GM15510 (cell line): ENCODE results near the gene NR1H4.

Experiments used
- POLR2A ChIP-seq: IDR thresholded peaks from 3 replicates; pipeline ENCODE4 v1.6.1; 2011; ENCODE audit warnings: borderline replicate concordance; ENCODE audit not compliant: insufficient read length; ENCODE audit errors: extremely low read depth

Gene NR1H4

DNA sequence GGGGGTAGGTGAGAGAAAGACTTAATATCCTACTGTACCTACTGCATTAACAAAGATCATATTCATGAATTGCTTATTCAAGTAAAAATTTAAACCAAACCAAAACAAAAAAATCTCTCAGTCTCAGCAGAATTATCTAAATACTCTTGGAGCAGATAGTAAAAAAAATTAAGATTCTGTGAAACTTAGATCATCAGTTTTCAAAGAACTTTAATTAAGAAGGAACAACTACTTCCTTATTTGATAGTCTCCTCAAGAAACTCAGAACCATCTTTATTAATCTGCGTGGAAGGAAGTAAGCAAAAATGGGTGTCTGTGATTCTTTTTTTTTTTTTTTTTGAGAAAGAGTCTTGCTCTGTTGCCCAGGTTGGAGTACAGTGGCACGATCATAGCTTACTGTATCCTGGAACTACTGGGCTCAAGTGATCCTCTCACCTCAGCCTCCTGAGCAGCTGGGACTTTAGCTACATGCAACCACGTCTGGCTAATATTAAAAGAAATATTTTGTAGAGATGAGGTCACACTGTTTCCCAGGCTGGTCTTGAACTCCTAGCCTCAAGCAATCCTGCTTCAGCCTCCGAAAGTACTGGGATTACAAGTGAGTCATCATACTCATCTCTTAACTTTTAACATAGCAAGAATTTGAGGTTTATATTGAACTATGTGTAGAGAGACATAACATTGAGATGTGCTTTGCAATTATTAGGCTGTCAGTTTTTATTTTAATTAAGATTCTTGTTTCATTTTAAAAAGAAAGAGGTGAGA, 137.2 kb downstream of the NR1H4 start:
- no peak for TF ChIP-seq POLR2A

DNA sequence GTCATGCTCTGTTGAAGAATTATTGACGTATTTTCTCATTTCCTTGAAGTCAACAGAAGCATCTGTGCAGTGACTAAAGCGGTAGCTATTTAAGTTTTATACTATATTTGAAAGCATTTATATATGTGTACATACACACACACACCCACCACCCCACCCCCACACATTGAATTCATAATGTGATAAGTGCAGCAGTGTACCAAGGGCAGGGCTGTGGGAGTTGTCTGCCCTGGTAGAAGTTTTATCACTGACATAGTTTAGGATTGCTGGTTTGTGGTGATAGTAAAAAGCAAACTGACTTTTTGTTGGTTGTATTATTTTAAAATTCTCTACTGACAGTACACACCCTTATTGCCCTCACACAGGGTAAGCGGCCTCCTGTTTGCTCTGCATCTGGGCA, 138.9 kb downstream of the NR1H4 start:
- no peak for TF ChIP-seq POLR2A
